ENCODE measurements around the gene MEIS2.

DNA sequence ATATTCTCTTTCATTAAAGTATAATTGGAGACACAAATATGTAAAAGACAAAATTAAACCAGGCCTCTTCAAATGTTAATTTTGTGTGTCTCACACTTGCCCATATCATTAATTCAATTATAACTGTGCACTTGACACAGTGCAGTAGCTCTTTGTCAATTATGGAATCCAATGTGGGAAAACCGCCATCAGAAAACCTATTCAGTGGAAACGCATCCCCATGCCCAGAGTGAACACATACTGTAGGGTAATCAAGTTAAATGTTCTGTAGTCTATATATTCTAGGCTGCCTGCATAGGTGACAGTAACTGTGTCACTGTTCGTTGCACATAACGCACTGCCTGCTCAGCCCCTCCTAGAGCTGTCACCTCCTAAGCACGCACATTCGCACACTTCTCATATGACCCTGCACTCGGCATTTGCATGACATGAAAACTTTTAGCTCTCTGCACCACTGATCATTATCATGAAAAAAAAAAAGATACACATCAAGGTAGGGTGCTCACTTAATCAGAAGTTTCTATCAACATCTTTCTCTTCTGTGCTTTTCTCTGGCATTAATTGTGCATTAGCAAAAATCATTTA is 63.2 kb downstream of the MEIS2 start:
- TF ChIP-seq CTCF (conservative IDR thresholded peaks at IDR 0.05; ENCODE audit: low read depth, low read length) (no peak), EZH2 (IDR thresholded peaks at IDR 0.05; ENCODE audit: borderline replicate concordance, low read depth, low read length, poor library complexity, severe bottlenecking) (no peak)

Measured in A673 (cell line).